ENCODE results near the gene ARHGAP8. TPM values are rescaled to one million over a fixed set of nuclear protein-coding genes. Genes with fewer than 3 reads are reported as not detected.

ARHGAP8 gene
- total RNA-seq, 1 donor from 2014 or later, result 2.8 TPM

DNA sequence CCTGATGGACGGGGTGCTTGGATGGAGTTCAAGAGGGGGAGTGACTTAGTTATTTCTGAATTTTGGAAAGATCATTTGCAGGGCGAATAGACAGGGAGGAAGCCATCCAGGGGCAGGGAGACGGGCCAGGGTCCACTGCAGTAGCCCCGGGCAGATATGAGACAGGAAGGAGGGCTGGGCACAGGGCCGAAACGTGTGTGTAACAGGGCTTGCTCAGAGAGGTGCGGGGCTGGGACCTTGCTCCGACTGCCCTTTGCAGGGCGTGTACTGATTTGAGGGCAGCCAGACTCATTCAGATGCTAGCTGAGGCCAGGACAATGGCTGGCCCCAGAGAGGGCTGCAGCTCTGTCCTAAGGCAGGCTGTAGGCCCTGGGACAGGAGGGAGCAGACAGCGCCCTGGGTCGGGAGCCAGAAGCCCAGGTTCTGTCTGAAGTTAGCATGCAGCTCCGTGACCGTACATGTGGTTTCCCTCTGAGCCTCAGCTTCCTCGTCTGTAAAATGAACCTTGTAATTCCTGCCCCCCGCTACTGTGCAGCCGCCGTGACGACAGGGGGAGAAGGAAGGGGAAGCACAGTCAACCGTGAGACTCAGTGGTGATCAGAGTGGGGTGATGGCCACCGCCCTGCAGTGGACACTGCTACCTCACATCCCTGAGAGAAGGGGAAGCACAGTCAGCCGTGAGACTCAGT, 154.0 kb downstream of the ARHGAP8 start:
- peaks cover 6% of the 10 kb centered on the region for H3K9me3 ChIP-seq (ENCODE audit: insufficient read depth, low read depth, low read length)
- Mint-ChIP-seq H3K9me3 (ENCODE audit: unreplicated experiment) (peaks cover 17% of the 10 kb centered on the region), H3K4me3 (ENCODE audit: unreplicated experiment) (no peak overlapping the region), H3K36me3 (ENCODE audit: low read depth, unreplicated experiment) (peaks cover 37% of the 10 kb centered on the region), H3K27ac (ENCODE audit: unreplicated experiment) (no peak overlapping the region), H3K27me3 (ENCODE audit: low read depth, unreplicated experiment) (no peaks in the 10 kb centered on the region), H3K4me1 (ENCODE audit: low read depth, unreplicated experiment) (no peaks in the 10 kb centered on the region)
- H4K20me1 ChIP-seq (ENCODE audit: insufficient read depth, low read length), result no peaks in the 10 kb centered on the region
- no peaks in the 10 kb centered on the region for H3K79me2 ChIP-seq (ENCODE audit: insufficient read depth, low read length)
- DNase-seq (ENCODE audit: low read depth), result no peak
- no peak overlapping the region for H3K27ac ChIP-seq (ENCODE audit: low read depth, low read length)
- no peak overlapping the region for H3K9ac ChIP-seq (ENCODE audit: low read length)
- no peaks in the 10 kb centered on the region for H3K4me1 ChIP-seq (ENCODE audit: insufficient read depth, low read length)
- FAIRE-seq, result no peak
- no peak overlapping the region for H2AFZ ChIP-seq (ENCODE audit: low read depth, low read length)
- H3K27me3 ChIP-seq (ENCODE audit: insufficient read depth, low read length), result no peaks in the 10 kb centered on the region
- no peak overlapping the region for H3K4me3 ChIP-seq (ENCODE audit: insufficient read depth, low read depth, low read length)
- no peaks in the 10 kb centered on the region for H3K36me3 ChIP-seq (ENCODE audit: insufficient read depth, low read length)
- no peak overlapping the region for H3K4me2 ChIP-seq (ENCODE audit: low read length)
- TF ChIP-seq CTCF (IDR thresholded peaks at IDR 0.05; ENCODE audit: insufficient read depth, low read depth, low read length) (no peak), EZH2 (IDR thresholded peaks at IDR 0.05; ENCODE audit: insufficient read depth, low read length) (no peak)

- TF ChIP-seq EZH2 (IDR thresholded peaks at IDR 0.05; ENCODE audit: insufficient read depth, low read length) (no peak), CTCF (IDR thresholded peaks at IDR 0.05; ENCODE audit: insufficient read depth, low read depth, low read length) (no peak)
- H3K36me3 Mint-ChIP-seq (ENCODE audit: low read depth, unreplicated experiment), result peaks cover 40% of the 10 kb centered on the region
- H3K27me3 Mint-ChIP-seq (ENCODE audit: low read depth, unreplicated experiment), result no peaks in the 10 kb centered on the region
- no peaks in the 10 kb centered on the region for H3K79me2 ChIP-seq (ENCODE audit: insufficient read depth, low read length)
- no peaks in the 10 kb centered on the region for H3K36me3 ChIP-seq (ENCODE audit: insufficient read depth, low read length)
- H4K20me1 ChIP-seq (ENCODE audit: insufficient read depth, low read length), result no peaks in the 10 kb centered on the region
- H2AFZ ChIP-seq (ENCODE audit: low read depth, low read length), result no peak overlapping the region
- H3K4me3 ChIP-seq (ENCODE audit: insufficient read depth, low read depth, low read length), result no peak overlapping the region
- no peaks in the 10 kb centered on the region for H3K27me3 ChIP-seq (ENCODE audit: insufficient read depth, low read length)
- H3K4me1 ChIP-seq (ENCODE audit: insufficient read depth, low read length), result no peaks in the 10 kb centered on the region
- H3K9me3 ChIP-seq (ENCODE audit: insufficient read depth, low read depth, low read length), result no peaks in the 10 kb centered on the region
- no peak overlapping the region for H3K27ac ChIP-seq (ENCODE audit: low read depth, low read length)
- peaks cover 13% of the 10 kb centered on the region for H3K9me3 Mint-ChIP-seq (ENCODE audit: unreplicated experiment)
- no peak overlapping the region for H3K4me2 ChIP-seq (ENCODE audit: low read length)
- no peak overlapping the region for H3K9ac ChIP-seq (ENCODE audit: low read length)
- no peak overlapping the region for H3K27ac Mint-ChIP-seq (ENCODE audit: unreplicated experiment)
- DNase-seq (ENCODE audit: low read depth), result no peak
- no peak overlapping the region for H3K4me3 Mint-ChIP-seq (ENCODE audit: unreplicated experiment)
- no peaks in the 10 kb centered on the region for H3K4me1 Mint-ChIP-seq (ENCODE audit: low read depth, unreplicated experiment)
- no peak for FAIRE-seq
Measured at GRCh38 chr22:44906999-44907644, 154.7 kb downstream of the ARHGAP8 start.
